Brain pericyte (primary cell): ENCODE data around the gene CNNM3.

Experiments
- DNase-seq: peaks from one replicate; pipeline ENCODE4 v3.0.0-alpha.2; 2012; ENCODE audit warnings: low read depth, low spot score

CNNM3 gene

DNA sequence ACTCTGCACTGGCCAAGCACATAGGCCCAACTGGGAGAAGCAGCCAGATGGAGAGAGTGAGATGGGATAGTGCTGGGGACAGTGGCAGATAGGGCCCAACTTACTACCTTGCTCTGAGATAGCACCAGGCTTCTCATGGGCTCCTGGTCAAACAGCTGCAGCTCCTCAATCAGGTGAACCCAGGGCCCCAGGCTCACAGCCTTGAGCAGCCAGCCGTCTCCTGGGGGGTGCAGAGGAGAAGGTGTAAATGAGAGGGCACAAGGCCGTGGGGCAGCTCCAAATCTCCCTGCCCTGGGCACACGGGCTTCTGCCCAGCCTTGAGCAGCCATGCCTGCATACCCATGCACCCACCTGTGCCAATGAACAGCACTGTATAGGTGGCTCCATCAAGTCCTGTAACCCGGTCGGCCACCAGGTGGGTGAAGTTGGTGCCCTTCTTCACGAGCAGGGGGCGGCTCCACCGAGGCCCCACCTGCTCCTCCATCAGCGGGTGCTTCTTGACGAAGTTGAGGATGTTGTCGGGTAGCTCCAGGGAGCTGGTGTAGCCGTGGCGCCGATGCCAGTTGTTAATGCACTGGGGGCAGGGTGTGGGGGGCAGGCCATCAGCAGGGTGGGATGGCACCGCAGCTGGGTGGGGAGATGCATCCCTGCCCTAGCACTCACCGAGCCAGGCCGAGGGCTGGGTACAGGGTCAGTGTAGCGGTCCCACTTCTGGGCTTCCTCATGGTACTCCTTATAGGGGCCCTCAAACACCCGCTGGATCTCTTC, 47.7 kb downstream of the CNNM3 start:
- DNase-seq: no peak

DNA sequence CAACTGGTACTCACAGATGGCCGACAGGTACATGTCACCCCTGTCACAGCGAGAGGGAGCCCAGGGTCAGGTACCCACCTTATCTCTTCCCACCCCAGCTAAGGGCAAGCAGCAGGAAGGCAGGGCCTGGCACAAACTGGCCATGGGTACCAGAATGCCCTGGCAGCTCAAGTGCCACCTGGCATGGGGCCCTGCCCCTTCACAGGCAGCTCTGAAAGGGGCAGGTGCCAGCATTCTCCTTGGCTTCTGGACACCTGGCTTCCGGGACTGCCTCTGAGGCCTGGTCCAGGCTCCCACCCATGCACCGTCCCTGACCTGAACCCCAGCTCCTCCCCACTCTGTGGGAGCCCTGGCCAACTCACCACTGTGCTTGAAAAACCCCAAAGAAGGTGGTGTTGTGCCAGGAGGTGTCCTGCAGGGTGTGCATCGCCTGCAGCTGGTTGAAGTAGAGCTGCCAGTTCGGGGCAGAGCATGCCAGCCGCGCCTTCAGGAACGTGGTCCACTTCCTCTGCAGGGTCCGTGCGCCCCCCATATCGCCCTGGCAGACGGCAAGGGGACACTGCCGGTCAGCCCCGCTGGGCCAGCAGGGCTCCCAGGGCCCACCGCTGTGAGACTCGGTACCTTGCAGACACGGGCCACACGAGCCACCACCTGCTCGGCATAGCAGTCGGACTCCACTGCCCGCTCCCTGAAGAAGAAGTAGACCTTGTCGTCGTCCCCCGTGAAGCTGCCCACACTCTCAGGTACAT, 48.4 kb downstream of the CNNM3 start:
- DNase-seq: no peak

DNA sequence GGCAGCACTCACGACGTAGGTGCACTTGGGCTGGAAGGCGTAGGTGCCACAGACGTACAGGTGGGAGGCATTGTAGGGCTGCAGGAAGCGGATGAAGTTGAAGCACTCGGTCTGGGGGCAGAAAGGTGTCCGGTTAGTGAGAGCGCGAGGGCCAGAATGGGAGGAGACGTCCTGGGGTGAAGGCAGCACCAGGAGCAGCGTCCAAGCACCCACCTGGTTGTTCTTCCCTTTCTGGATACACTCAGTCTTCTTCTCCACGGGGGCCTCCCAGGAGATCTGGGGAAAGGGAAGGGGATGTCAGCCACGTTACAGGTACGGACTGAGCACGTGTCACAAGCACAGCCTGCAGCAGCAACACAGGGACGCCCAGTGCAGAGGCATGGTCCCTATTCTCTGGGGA, 49.6 kb downstream of the CNNM3 start:
- DNase-seq: no peak

DNA sequence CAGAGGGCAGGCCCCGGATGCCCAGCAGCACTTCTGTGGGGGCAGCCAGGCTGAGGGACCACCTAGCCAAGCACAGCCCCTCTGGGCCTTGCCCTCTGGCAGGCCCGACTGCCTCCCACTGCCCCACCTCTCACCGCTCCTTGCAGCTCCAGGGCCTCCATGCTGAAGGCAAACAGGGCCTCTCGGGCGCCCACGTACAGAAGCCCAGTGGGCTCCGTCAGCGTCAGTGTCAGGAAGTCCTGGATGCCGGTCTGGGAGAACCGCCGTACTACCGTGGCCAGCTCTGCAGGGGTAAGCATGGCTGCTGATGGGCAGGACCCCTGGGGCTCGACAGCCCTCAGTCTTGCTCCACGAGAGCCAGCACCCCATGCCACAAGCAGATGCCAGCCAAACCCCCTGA, 50.1 kb downstream of the CNNM3 start:
- no peak for DNase-seq

DNA sequence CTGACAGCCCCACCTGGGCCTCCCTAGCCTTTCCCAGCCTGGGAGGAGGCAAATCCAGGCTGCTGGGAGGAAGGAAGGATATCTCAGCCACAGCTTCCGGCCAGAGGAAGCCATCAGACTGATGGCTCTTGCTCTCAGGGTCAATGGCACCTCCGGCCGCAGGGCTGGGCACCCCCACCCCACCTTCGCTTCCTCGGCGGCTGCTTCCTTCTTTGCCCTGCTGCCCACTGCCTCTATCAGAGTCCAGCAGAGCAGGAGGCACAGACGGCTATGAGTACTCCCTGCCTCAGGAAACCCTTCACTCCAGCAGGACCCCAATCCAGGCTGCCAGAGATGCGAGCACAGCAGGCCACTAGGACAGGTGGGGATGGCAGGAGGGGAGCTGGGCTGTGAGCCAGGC, 50.5 kb downstream of the CNNM3 start:
- no peak for DNase-seq

DNA sequence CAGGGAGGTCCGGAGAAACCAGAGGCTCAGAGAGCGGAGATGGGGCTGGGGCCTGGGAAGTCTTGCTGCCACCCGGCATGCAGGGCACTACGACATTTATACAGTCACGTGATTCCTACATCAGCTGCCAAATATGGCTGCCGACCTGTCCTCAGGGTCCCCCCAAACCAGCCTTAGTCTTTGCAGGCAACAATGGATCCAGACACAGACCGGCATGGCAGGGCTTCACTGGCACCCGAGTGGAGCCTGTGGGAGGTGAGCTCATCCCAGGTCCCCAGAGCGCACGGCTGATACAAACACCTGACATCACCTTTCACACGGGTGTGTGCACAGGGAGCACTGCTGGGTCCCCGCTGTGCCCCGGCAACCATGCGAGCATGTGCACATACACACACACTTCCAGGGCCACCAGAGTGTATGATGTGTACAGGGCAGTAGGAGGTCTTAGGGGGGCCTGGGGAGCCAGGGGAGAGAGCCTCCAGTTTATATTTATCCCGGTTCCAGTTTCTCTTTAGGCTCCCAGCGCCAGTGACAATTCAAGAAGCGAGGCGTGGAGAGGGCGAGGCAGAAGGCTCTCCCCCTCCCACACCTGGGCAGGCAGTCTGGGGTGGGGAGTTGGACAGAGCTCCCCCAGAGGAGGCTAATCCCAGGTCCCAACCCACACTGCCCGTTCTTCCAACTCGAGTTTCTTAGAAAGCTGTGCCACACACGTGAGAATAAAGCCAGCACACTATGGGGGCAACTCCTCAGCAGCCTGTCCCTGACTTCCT, 51.1 kb downstream of the CNNM3 start:
- no peak for DNase-seq

DNA sequence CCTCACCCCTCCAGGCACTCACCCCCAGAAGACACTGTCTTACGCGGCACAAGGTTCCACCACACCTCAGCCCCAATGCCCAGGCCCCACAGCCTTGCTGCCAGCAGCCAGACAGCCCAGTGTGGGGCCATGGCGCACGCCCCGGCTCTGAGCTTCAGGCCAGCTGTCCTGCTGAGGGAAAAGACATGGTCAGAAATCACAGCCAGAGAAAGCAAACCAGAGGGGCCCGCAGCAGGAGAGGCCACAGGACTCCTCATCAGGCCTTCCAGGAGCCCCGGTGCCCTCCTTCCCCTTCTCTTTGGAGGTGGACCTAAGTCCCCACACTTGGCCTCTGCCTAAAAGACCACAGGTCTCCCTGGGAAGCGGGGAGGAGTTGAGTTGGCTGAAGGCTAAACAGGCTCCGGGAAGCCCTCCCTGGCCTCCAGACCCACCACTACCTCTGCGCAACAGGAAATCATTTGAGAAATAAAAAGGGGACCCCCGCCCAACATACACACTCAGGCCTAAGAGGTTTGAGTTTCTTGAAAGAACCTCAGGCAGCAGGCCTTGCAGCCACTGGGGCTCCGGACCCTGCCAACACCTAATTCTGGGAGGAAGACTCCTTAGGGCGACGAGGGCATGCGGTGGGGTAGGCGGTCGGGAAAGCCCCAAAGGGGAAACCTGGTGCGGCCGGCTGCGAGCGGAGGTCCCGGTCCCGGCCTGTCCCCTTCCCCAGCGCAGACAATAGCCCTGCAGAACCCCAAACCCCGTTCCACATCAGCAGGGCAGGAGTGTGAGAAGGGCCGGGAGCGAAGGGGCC, 51.9 kb downstream of the CNNM3 start:
- DNase-seq: peak; percentile 61

DNA sequence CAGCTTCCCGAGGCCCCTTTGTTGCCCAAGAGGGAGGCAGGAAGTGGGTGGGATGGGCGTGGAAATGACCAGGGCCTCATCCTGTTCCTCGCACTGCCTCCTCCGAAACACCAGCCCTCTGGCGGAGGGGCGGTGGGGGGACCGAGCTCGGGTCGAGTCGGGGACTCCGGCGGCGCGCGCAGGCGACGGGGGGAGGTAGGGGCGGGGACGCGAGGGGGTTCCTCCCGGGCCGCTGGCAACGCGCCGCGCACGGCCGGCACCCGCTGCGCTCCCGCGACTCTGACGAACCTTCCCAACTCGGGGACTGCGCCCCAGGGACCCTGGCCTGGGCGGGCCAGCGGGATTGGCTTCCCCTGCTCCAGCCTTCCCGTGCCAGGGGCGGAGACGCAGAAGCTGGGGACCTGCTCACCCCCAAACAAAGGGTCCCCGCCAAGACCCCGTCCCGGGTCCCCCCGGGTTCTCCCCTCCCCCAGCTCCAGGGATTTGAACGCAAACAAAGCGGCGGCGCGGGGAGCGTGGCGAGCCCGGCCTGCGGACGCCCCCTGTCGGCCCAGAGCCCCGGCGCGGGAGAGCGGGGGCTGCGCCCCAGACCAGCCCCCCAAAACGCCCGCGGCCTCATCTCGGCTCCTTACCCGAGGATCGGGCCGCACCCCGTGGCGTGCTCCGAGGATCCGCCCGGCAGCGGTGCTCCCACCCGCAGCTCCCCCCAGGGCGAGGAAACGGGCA, 52.6 kb downstream of the CNNM3 start:
- DNase-seq: peak; percentile 83

DNA sequence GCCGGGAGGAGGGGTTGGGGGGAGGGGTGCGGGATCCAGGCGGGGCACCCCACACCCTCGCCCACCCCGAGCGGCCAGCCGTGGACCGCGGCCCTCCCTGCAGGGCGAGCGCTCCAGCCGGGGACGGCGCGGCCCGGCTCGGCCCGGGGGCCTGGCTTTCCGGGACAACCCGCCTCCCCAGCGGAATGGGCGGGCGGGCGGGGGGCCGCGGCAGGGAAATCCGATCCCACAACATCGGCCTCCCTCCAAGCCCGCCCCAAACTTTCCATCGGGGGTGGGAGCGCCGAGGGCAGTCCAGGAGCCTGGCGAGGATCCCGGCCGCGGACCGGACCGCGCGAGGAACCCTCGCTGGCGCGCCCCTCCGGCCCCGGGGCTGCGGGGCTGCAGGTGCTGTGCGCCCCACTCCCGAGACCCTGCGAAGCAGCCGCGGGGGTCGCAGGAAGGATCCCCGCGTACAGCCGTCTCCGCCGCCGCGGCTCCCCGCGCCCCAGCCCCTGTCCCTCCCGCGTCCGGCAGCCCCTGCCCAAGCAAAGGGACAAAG, 53.3 kb downstream of the CNNM3 start:
- DNase-seq: no peak

DNA sequence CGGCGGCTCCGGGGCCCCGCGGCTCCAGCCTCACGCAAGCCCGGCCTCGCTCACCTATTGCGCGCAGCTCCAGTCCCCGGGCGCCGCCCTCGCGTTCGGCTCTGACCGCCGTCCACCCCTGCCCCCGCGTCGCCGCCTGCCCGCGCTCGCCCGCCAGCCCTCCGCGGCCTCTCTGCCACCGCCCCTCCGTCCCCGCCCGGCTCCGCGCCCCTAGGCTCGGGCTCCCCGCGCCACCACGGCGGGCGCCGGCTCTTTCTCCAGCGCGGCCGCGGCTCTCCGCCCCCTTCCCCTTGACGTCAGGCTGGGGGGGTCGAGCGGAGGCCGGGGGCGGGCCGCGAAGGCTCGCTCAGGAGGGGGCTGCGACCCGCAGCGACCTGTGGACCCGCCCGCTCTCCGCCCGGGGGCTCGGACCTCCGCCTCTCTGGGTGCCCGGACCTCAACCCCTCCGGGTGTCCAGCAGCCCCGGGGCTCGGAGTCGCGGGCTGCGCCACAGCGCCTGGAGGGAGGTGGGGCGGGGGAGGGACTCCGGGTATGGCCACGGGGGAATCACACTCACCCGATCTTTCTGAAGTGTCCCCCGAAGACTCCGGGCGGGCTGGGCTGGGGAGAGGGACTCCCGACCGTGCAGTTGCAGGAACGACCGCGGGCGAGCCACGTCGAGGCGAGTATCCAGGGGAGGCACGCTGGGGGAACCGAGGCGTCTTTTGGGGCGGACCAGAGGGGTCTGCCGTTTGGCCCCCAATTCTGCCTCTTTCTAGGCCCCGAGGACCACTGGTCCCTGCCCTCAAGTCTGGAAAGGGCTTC, 54.0 kb downstream of the CNNM3 start, which contains the start of gene SEMA4C:
TSS of gene SEMA4C (minus strand) at position 259 of the 804 bp plus-strand sequence. CDS start 2,194 bp downstream, outside the sequence.
- DNase-seq: no peak

DNA sequence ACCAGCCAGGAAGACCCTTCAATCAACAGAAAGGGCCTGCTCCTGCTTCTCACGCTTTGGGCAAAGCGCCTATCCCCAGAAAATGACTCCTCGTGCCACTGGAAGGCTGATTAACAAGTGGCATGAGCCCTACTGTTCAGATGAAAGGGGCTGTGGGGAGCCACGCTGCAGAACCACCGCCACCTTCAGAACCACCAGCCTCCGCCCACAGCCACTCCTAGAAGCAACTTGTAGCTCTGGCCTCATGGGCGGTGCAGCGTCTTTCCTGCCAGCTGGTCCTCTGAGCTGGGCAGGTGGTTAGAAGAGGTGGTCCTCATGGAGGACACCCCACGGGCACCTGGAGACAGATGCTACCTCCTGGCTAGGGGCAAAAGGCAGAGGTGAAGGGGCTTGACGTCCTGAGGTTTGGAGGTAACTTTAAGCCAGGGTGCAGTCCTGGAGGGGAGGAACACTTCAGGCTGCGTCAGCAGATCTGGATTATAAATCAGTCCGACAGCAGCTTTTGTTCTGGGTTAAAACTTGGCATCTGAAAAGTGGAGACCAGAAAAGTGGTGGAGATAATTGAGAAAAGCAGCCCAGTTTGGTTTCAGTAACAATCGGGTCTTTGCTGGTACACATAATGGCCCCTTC, 54.7 kb downstream of the CNNM3 start:
- no peak for DNase-seq

DNA sequence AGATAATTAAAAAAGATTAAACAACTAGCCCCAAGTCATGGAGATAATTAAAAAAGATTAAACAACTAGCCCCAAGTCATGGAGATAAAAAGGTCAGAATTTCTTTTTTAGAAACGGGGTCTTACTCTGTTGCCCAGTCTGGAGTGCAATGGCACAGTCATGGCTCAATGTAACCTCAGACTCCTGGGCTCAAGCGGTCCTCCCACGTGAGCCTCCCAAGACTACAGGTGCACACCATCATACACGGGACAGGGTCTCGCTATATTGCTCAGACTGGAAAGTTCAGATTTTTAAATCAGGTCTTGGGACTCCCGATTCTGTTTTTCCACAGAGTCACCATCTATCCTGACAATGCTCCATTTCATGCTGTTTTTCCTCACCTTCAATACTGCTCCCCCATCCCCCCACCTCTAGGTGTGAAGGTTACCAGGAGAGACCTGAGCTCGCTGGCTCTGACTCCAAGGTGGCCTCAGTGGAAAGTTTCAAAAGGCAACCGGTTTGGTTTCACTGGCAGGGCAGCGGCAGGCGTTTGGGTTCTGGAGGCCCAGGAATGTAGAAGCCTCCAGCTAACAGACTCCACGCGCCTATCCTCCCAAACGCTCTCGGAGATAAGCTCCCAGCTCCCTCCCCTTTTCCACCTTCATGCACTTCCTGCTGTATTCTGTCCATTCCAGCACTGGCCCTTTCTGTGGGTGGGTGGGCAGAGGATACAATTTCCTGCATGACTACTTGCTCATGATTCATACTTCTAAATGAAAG, 56.7 kb downstream of the CNNM3 start:
- DNase-seq: no peak

DNA sequence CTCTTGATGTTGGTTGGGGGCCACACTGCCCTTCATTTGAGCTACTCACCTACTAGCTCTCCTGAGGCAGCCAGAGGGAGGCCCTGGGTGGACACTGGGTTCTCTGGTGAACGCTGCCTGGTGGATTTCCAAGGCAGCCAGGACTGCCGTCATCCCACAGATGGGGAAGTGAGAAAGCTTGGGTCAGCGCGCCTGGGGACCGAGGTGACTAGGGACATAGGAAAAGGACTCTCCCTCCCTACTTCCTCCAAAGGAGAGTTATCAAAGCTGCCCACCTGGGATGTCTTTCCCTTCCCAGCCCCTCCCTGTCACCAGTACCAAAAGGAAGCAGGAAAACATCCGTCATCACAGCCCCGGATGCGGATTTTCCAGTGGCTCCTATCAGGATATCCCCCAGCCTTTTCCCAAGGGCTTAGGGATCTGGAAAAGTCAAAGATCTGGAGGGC, 57.6 kb downstream of the CNNM3 start:
- no peak for DNase-seq

DNA sequence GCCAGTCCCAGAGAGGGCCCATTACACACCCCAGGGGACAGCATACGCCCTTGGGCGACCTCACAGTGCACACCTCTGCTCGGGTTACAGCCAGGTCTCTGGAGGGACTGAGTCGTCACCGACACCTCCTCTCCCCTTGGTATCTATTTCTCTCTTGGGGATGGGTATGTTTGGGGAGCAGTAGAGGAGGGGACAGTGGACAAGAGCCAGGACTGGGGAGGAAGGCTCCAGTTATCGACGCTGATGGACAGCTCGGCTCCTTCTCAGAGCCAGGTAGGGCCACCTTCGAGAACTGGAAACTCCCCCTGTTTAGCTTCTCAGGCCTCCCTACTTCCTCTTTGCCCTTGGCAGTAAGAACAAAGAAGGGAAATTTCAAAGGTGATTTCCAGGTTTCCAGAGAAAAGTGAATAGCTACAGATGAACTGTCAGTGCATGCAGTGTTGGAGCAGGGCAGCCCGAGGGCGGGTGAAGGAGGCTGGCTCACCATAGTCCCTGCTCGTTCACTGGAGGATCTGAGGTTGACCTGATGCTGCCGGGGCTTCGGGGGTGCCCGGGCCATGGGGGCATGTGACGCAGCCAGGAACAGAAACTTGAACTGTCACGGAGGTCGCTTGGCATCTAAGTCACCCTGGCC, 58.2 kb downstream of the CNNM3 start:
- DNase-seq: no peak

DNA sequence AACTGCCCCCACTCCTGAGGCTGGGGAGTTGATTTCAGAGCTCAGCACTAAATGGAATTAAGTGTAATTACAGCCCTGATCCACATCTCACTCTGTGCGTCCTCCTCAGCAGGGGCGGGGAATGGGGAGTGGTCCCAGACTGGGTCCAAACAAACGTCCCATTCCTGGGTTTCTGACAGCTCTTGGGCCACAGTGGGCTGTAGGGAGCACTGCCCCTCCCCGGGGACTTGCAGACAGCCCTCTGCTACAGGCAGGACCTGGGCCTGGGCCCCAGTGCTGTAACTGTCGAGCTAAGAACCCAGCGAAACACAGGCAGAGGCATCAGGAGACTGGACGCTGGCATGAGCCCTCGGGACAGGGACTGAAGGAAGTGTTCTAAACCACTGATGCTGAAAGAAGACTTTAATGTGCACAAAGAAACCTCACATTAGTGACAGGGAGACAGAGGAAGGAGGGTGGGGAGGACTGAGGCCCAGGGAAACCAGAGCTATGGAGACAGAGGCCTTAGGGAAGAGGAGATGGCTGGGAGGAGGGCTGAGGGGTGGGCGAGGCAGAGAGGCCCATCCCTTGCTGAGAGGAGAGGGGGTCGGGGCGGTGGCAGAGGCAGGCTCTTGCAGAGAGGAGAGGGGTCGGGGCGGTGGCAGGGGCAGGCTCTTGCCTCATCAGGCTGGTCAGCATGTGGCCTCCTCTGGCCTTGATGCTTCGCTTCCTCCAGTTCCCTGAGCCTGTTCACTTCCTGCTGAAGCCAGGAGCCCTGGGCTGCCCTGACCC, 59.6 kb downstream of the CNNM3 start:
- no peak for DNase-seq

DNA sequence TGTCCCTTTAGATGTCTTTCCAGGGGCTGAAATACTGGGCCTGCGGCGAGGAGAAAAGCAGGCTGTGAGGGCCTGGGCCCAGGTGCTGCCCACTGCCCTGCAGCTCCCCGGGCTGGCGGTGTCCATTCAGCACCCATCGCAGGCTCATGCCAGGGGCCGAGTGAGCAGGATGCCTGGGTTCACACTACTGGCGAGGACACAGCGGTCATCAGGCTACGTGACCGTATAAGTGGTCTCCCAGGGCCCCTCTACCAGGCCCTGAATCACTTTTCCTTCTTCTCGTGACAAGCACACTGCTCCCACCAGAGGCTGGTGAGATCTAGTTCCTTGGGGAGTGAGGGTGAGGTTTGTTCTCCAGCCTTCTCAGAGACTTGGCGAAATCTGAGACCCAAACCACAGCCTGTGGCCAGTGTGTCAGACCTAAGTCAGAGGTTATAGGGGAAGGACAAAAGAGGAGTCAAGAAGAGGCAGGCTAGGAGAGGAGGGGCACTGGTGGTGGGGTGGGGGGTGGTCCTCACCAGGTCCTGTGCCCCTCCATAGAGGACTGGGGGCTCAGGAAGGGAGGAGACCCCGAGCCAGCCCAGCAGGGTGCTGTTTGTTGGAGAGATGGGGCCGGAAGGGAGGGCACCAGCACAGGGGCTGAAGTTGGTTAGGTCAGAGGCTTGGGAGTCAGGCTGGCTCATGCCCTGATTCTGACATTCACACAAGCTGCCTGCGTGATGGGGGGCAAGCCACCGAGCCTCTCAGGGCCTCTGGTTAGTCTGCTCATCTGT, 60.4 kb downstream of the CNNM3 start:
- DNase-seq: peak; percentile 33
